HepG2 (cell line): ENCODE results near the gene ACER3.

ENCODE experiments used
- MYNN ChIP-seq: sonication (generic); formaldehyde crosslinking; IDR thresholded peaks from 2 replicates; pipeline ENCODE4 v1.4.0; 2020; ENCODE audit warnings: mild to moderate bottlenecking, low read depth, missing genetic modification reagents
- NFE2 ChIP-seq: sonication (generic); formaldehyde crosslinking; IDR thresholded peaks from 2 replicates; pipeline ENCODE4 v1.4.0; 2020; ENCODE audit warnings: missing genetic modification reagents
- POLR2AphosphoS5 ChIP-seq: IDR thresholded peaks from 2 replicates; pipeline ENCODE4 v1.6.1; 2012; ENCODE audit warnings: low read depth, low read length
- ZBTB42 ChIP-seq: sonication (generic); formaldehyde crosslinking; IDR thresholded peaks from 2 replicates; pipeline ENCODE4 v1.5.0; 2020; ENCODE audit warnings: mild to moderate bottlenecking, missing genetic modification reagents
- TF ChIP-seq, protein P1 (sequence below): sonication (generic); formaldehyde crosslinking; IDR thresholded peaks from 2 replicates; pipeline ENCODE4 v1.5.0; 2020; ENCODE audit warnings: mild to moderate bottlenecking, missing genetic modification reagents, moderate library complexity

DNA sequence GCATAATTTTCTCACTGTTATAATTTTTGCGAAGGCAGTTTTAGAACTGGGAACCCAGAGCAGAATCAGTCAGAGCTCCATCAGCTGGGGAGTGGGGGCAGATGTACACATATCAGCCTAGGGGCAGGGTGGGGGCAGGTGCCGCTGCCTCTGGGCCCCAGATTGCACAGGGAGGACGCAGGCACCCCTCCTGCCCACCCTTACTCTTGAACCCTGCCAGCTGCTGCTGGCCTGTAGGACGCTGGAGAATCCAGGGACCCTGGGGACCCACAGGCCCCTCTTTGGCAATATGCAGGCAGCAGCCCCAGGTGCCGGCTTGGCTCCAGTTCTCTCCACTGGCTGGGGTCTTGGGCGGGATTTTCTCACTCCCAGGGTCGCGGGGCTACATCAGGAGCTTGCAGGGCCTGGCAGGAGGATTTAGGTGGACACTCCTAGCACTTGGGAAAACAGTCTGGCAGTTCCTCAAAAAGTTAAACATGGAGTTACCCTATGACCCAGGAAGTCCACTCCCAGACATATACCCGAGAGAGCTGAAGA is 197.3 kb downstream of the ACER3 start:
- TF ChIP-seq POLR2AphosphoS5 (no peak), ZBTB42 (CRISPR knock-in tag) (no peak), MYNN (CRISPR knock-in tag) (no peak), NFE2 (no peak)
- TF ChIP-seq, protein P1, sequence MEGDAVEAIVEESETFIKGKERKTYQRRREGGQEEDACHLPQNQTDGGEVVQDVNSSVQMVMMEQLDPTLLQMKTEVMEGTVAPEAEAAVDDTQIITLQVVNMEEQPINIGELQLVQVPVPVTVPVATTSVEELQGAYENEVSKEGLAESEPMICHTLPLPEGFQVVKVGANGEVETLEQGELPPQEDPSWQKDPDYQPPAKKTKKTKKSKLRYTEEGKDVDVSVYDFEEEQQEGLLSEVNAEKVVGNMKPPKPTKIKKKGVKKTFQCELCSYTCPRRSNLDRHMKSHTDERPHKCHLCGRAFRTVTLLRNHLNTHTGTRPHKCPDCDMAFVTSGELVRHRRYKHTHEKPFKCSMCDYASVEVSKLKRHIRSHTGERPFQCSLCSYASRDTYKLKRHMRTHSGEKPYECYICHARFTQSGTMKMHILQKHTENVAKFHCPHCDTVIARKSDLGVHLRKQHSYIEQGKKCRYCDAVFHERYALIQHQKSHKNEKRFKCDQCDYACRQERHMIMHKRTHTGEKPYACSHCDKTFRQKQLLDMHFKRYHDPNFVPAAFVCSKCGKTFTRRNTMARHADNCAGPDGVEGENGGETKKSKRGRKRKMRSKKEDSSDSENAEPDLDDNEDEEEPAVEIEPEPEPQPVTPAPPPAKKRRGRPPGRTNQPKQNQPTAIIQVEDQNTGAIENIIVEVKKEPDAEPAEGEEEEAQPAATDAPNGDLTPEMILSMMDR (CRISPR knock-in tag) = no peak
